Measurements from ENCODE around the gene NFATC2. TPM values are rescaled to one million over a fixed set of nuclear protein-coding genes. Genes with fewer than 3 reads are reported as not detected.

The NFATC2 gene
- total RNA-seq, 2 experiments from 2014 or later = 32.5 to 33.2 TPM

- no peak for DNase-seq
- Mint-ChIP-seq H3K4me3 (peak overlapping the region; percentile 78), H3K36me3 (ENCODE audit: low read depth) (no peaks in the 10 kb centered on the region), H3K27ac (no peak overlapping the region), H3K4me1 (ENCODE audit: low read depth) (peaks cover 24% of the 10 kb centered on the region), H3K27me3 (peaks cover 72% of the 10 kb centered on the region), H3K9me3 (no peaks in the 10 kb centered on the region)
- H3K4me3 ChIP-seq (ENCODE audit: low read length) = peak overlapping the region; percentile 39
- TF ChIP-seq CTCF (IDR thresholded peaks at IDR 0.05) = no peak
- CTCF ChIA-PET = interaction anchor here (1.8 kb wide), 1 partner anchor 19 kb away, joined by 5 read pairs; the partner anchor contains the start of gene NFATC2
- H3K27me3 ChIP-seq (ENCODE audit: control insufficient read depth in 1 of 2, insufficient read depth in 2 of 2, low read length in 2 of 2) = peaks cover 58 to 69% of the 10 kb centered on the region in 2 experiments
- H3K36me3 ChIP-seq (ENCODE audit: insufficient read depth, low read length) = no peaks in the 10 kb centered on the region
- no peaks in the 10 kb centered on the region for H3K9me3 ChIP-seq (ENCODE audit: control insufficient read depth in 1 of 2, insufficient read depth in 1 of 2, low read length in 2 of 2)
- intact Hi-C loops (cut with DNase I, micrococcal nuclease) = no loop called here
- H3K27ac ChIP-seq (ENCODE audit: low read depth in 1 of 2, low read length in 2 of 2) = no peak overlapping the region
- ATAC-seq (ENCODE audit: poor library complexity) = no peak
- H3K4me1 ChIP-seq (ENCODE audit: insufficient read depth, low read length) = peaks cover 29% of the 10 kb centered on the region
- POLR2A ChIA-PET = interaction anchor here (0.7 kb wide), 2 partner anchors 20 to 111 kb away, joined by 3 to 4 read pairs; no protein-coding TSS in a partner anchor
Measured at GRCh38 chr20:51562027-51562331, 19.5 kb upstream of the NFATC2 start.

GRCh38 chr20:51560550-51561307 lies 18.2 kb upstream of the NFATC2 start:
- H3K9me3 ChIP-seq (ENCODE audit: control insufficient read depth in 1 of 2, insufficient read depth in 1 of 2, low read length in 2 of 2) = no peaks in the 10 kb centered on the region
- H3K4me3 Mint-ChIP-seq = peak overlapping the region; percentile 75
- H3K9me3 Mint-ChIP-seq = no peaks in the 10 kb centered on the region
- peaks cover 58 to 69% of the 10 kb centered on the region in 2 experiments for H3K27me3 ChIP-seq (ENCODE audit: control insufficient read depth in 1 of 2, insufficient read depth in 2 of 2, low read length in 2 of 2)
- peaks cover 24% of the 10 kb centered on the region for H3K4me1 Mint-ChIP-seq (ENCODE audit: low read depth)
- CTCF ChIA-PET = interaction anchor here (0.7 kb wide), 1 partner anchor 1471 kb away, joined by 3 read pairs; no protein-coding TSS in a partner anchor
- H3K27me3 Mint-ChIP-seq = peaks cover 83% of the 10 kb centered on the region
- POLR2A ChIA-PET = no interaction called here
- no peak overlapping the region for H3K27ac Mint-ChIP-seq
- DNase-seq (no peak), ATAC-seq (ENCODE audit: poor library complexity) (no peak)
- H3K4me1 ChIP-seq (ENCODE audit: insufficient read depth, low read length) = peaks cover 29% of the 10 kb centered on the region
- H3K36me3 ChIP-seq (ENCODE audit: insufficient read depth, low read length) = no peaks in the 10 kb centered on the region
- H3K4me3 ChIP-seq (ENCODE audit: low read length) = no peak overlapping the region
- intact Hi-C loops (cut with DNase I, micrococcal nuclease) = no loop called here
- no peak for TF ChIP-seq CTCF (IDR thresholded peaks at IDR 0.05)
- no peak overlapping the region for H3K27ac ChIP-seq (ENCODE audit: low read depth in 1 of 2, low read length in 2 of 2)
- no peaks in the 10 kb centered on the region for H3K36me3 Mint-ChIP-seq (ENCODE audit: low read depth)

- no peaks in the 10 kb centered on the region for H3K9me3 Mint-ChIP-seq
- Histone ChIP-seq H3K4me1 (ENCODE audit: insufficient read depth, low read length) (peaks cover 29% of the 10 kb centered on the region), H3K27ac (ENCODE audit: low read depth in 1 of 2, low read length in 2 of 2) (no peak overlapping the region), H3K4me3 (ENCODE audit: low read length) (no peak overlapping the region), H3K27me3 (ENCODE audit: control insufficient read depth in 1 of 2, insufficient read depth in 2 of 2, low read length in 2 of 2) (peaks cover 55 to 69% of the 10 kb centered on the region in 2 experiments), H3K36me3 (ENCODE audit: insufficient read depth, low read length) (no peaks in the 10 kb centered on the region), H3K9me3 (ENCODE audit: control insufficient read depth in 1 of 2, insufficient read depth in 1 of 2, low read length in 2 of 2) (no peaks in the 10 kb centered on the region)
- H3K4me1 Mint-ChIP-seq (ENCODE audit: low read depth) = peaks cover 24% of the 10 kb centered on the region
- DNase-seq (no peak), ATAC-seq (ENCODE audit: poor library complexity) (no peak)
- H3K4me3 Mint-ChIP-seq = no peak overlapping the region
- ChIA-PET CTCF (interaction anchor here (0.6 kb wide), 1 partner anchor 1790 kb away, joined by 3 read pairs; no protein-coding TSS in a partner anchor), POLR2A (no interaction called here)
- TF ChIP-seq CTCF (IDR thresholded peaks at IDR 0.05) = no peak
- H3K27me3 Mint-ChIP-seq = peaks cover 87% of the 10 kb centered on the region
- no peak overlapping the region for H3K27ac Mint-ChIP-seq
- intact Hi-C loops (cut with DNase I, micrococcal nuclease) = no loop called here
- no peaks in the 10 kb centered on the region for H3K36me3 Mint-ChIP-seq (ENCODE audit: low read depth)
Measured at GRCh38 chr20:51560042-51560441, 17.5 kb upstream of the NFATC2 start.
